ENCODE measurements around the gene MGMT. TPM values are rescaled to one million over a fixed set of nuclear protein-coding genes. Genes with fewer than 3 reads are reported as not detected.

The MGMT gene
- total RNA-seq, 1 donor from 2014 or later, result 13.6 TPM

DNA sequence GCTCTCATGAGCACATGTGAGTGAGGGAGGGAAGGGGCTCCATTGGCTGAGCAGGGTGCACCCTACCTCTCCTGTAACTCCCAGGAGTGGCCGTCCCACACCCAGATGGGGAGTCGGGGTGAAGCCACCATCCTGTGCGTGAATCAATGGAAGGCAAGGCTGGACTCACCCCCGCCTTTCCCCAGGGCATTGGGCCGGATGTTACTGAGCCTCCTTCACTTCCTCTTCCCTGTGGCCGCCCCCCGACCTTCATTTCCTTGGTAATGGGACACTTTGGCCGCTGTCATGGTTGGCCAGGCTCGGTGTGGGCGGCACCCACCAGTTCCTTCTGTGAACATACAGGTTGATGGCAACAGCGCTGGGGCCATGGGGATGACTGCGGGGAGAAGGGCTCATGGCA is 209.0 kb downstream of the MGMT start:
- no peak overlapping the region for H3K4me3 Mint-ChIP-seq (ENCODE audit: low read depth)
- DNase-seq (ENCODE audit: low spot score, unreplicated experiment), result no peak
- TF ChIP-seq, protein P1, sequence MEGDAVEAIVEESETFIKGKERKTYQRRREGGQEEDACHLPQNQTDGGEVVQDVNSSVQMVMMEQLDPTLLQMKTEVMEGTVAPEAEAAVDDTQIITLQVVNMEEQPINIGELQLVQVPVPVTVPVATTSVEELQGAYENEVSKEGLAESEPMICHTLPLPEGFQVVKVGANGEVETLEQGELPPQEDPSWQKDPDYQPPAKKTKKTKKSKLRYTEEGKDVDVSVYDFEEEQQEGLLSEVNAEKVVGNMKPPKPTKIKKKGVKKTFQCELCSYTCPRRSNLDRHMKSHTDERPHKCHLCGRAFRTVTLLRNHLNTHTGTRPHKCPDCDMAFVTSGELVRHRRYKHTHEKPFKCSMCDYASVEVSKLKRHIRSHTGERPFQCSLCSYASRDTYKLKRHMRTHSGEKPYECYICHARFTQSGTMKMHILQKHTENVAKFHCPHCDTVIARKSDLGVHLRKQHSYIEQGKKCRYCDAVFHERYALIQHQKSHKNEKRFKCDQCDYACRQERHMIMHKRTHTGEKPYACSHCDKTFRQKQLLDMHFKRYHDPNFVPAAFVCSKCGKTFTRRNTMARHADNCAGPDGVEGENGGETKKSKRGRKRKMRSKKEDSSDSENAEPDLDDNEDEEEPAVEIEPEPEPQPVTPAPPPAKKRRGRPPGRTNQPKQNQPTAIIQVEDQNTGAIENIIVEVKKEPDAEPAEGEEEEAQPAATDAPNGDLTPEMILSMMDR (IDR thresholded peaks at IDR 0.05; ENCODE audit: unreplicated experiment), result no peak
- H3K27me3 Mint-ChIP-seq, result peaks cover 3% of the 10 kb centered on the region
- H3K36me3 Mint-ChIP-seq (ENCODE audit: insufficient read depth), result peaks cover 4% of the 10 kb centered on the region
- no peaks in the 10 kb centered on the region for H3K4me1 Mint-ChIP-seq (ENCODE audit: low read depth)
- H3K27ac Mint-ChIP-seq, result no peak overlapping the region
- peaks cover 8% of the 10 kb centered on the region for H3K9me3 Mint-ChIP-seq (ENCODE audit: low read depth)

DNA sequence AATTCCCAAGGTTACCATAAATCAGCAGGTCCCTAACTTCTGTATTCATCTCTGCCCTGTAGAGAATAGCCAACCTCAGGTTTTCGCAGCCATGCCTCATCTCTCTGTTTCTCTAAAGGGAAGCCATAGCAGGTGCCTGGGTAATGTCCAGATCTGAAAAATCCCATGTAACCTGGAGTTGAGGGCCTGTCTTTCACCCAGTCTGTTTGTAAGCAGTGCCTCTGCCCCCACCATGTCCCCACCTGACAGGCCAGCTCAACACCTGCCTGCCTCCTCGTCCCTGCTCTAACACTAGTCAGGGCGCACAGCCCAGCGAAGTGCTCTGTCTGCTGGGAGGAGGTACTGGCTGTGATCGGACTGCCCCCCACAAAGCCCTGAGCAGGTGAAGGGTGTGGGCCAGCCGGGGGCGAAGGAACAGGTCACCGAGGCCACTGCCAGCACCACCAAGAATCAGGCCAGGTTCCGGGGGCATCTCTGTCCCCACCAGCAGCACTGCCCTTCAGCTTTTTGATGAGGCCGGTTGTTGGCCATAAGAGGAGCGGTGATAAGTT is 210.4 kb downstream of the MGMT start:
- Mint-ChIP-seq H3K9me3 (ENCODE audit: low read depth) (peaks cover under 1% of the 10 kb centered on the region), H3K4me1 (ENCODE audit: low read depth) (no peaks in the 10 kb centered on the region), H3K27ac (no peak overlapping the region), H3K4me3 (ENCODE audit: low read depth) (no peak overlapping the region), H3K27me3 (peaks cover 3% of the 10 kb centered on the region), H3K36me3 (ENCODE audit: insufficient read depth) (no peaks in the 10 kb centered on the region)
- TF ChIP-seq, protein P1 (IDR thresholded peaks at IDR 0.05; ENCODE audit: unreplicated experiment), result no peak
- no peak for DNase-seq (ENCODE audit: low spot score, unreplicated experiment)

DNA sequence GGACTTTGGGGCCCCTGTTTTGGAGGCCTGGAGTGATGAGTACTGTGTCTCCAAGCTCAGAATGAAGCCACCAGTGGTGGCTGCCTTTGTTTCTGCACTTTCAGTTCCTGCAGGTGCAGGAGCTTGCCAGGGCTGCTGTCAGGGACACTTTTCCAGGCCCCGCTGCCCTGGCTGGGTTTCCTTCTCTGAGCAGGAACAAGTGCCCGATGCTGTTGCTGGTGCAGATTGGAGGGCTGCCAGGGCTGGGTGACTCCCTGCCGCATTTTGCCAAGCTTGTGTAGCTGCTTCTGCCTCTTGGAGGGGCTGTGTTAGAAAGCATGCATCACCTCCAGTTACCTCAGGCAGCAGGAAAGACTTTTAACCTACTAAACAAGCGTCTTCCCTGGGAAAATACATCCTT is 211.1 kb downstream of the MGMT start:
- Mint-ChIP-seq H3K27ac (no peak overlapping the region), H3K27me3 (peaks cover 3% of the 10 kb centered on the region), H3K36me3 (ENCODE audit: insufficient read depth) (no peaks in the 10 kb centered on the region), H3K4me3 (ENCODE audit: low read depth) (no peak overlapping the region), H3K4me1 (ENCODE audit: low read depth) (no peaks in the 10 kb centered on the region), H3K9me3 (ENCODE audit: low read depth) (no peaks in the 10 kb centered on the region)
- no peak for DNase-seq (ENCODE audit: low spot score, unreplicated experiment)
- TF ChIP-seq, protein P1 (IDR thresholded peaks at IDR 0.05; ENCODE audit: unreplicated experiment), result no peak

DNA sequence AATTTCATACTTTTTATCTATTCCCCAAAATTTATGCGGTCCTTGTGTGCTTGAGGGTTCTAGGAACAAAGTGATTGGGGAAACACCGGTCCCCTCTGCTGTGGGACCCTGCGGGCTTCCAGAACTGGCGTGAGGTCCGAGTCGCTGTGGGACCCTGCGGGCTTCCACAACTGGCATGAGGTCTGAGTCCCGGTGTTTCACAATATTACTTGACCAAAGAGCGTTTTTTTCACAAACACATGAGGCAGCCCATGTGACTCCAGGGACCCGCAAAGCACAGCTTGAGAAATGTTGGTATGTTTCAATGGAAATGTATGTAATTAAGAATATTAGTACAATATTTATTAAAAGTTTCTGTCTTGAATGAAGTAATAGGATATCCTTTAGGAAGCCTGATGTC is 212.2 kb downstream of the MGMT start:
- no peaks in the 10 kb centered on the region for H3K9me3 Mint-ChIP-seq (ENCODE audit: low read depth)
- no peak for DNase-seq (ENCODE audit: low spot score, unreplicated experiment)
- TF ChIP-seq, protein P1 (IDR thresholded peaks at IDR 0.05; ENCODE audit: unreplicated experiment), result no peak
- H3K27me3 Mint-ChIP-seq, result peaks cover 3% of the 10 kb centered on the region
- no peaks in the 10 kb centered on the region for H3K4me1 Mint-ChIP-seq (ENCODE audit: low read depth)
- H3K36me3 Mint-ChIP-seq (ENCODE audit: insufficient read depth), result no peaks in the 10 kb centered on the region
- no peak overlapping the region for H3K27ac Mint-ChIP-seq
- no peak overlapping the region for H3K4me3 Mint-ChIP-seq (ENCODE audit: low read depth)

DNA sequence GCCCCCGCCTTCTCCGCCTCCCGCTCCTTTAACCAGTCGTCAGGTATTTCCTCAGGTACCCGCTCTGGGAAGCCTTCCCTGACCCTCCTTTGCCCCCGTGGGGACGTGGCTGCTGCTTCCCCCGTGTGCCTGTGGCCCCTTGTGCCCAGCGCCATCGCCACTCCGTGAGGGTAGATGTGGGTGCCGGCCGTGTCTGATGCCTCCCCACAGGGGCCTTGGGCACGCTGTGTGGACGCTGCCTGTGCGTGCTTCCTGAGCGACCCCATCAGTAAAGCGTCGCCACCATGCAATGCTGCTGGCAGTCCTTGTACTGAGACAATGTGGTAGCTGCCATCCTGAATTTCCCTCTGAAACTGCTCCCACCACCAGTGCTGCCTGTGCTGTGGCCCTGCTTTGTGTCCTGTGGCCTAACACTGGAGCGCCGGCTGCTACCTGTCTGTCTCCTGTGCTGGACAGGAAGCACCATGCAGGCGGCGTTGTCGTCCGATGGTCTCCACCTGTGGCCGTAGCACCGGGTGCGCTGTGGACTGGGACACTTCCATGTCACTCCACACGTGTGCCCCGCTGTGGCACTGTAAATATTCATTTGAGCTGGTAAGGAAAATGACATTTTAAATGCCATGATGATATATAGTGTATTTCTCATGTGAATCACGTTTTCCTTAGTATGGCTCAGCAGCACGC is 213.8 kb downstream of the MGMT start:
- no peaks in the 10 kb centered on the region for H3K27me3 Mint-ChIP-seq
- H3K4me1 Mint-ChIP-seq (ENCODE audit: low read depth), result no peaks in the 10 kb centered on the region
- TF ChIP-seq, protein P1 (IDR thresholded peaks at IDR 0.05; ENCODE audit: unreplicated experiment), result no peak
- no peaks in the 10 kb centered on the region for H3K9me3 Mint-ChIP-seq (ENCODE audit: low read depth)
- no peak overlapping the region for H3K27ac Mint-ChIP-seq
- no peaks in the 10 kb centered on the region for H3K36me3 Mint-ChIP-seq (ENCODE audit: insufficient read depth)
- no peak overlapping the region for H3K4me3 Mint-ChIP-seq (ENCODE audit: low read depth)
- DNase-seq (ENCODE audit: low spot score, unreplicated experiment), result no peak

Data from progenitor cell of endocrine pancreas (in vitro differentiated cells).